Fibroblast of lung (primary cell): ENCODE measurements around the gene CCSER2. TPM values are rescaled to one million over a fixed set of nuclear protein-coding genes. Genes with fewer than 3 reads are reported as not detected.
"Not testable (repeated sequence)": the region's sequence is repeated elsewhere in the genome, so short reads cannot be mapped to it uniquely, and the experiment has no call there.

Experiments used
- DNase-seq, 2 donors: peaks; one replicate each; pipeline versions ENCODE4 v3.0.0 to v3.0.0-alpha.2; 2010; ENCODE audit warnings: low read depth in 2 of 2
- H2AFZ ChIP-seq: 2 replicates; pipeline ENCODE4 v1.5.1; 2012; ENCODE audit warnings: low read length, control low read depth, inconsistent platforms
- H3K27ac ChIP-seq: 2 replicates; pipeline ENCODE4 v1.5.1; 2011; ENCODE audit warnings: low read length, control low read depth; ENCODE audit not compliant: insufficient read depth
- H3K27me3 ChIP-seq: 2 replicates; pipeline ENCODE4 v1.5.1; 2011; ENCODE audit warnings: mild to moderate bottlenecking, low read length; ENCODE audit not compliant: control insufficient read depth, insufficient read depth
- H3K36me3 ChIP-seq: 2 replicates; pipeline ENCODE4 v1.5.1; 2011; ENCODE audit warnings: low read length; ENCODE audit not compliant: control insufficient read depth, insufficient read depth
- H3K4me1 ChIP-seq: 2 replicates; pipeline ENCODE4 v1.5.1; 2011; ENCODE audit warnings: low read length; ENCODE audit not compliant: control insufficient read depth, insufficient read depth; ENCODE audit errors: extremely low read depth
- H3K4me2 ChIP-seq: 2 replicates; pipeline ENCODE4 v1.5.1; 2011; ENCODE audit warnings: low read length, control low read depth; ENCODE audit not compliant: insufficient read depth; ENCODE audit errors: extremely low read depth
- H3K4me3 ChIP-seq, 4 experiments: fragments of 200-600 bp in 1 of 4; sonication (generic) in 1 of 4; replicated peaks in 1 of 4; 2 replicates each; pipeline ENCODE4 v1.5.1; 2011 to 2016; ENCODE audit warnings: low read length in 4 of 4, low read depth in 3 of 4, mild to moderate bottlenecking in 3 of 4, control low read depth in 2 of 4, inconsistent platforms in 1 of 4, mixed read lengths in 1 of 4; ENCODE audit not compliant: insufficient read depth in 1 of 4; ENCODE audit errors: control extremely low read depth in 1 of 4
- H3K79me2 ChIP-seq: 2 replicates; pipeline ENCODE4 v1.5.1; 2012; ENCODE audit warnings: mild to moderate bottlenecking, low read length, inconsistent platforms; ENCODE audit not compliant: control insufficient read depth, insufficient read depth
- H3K9ac ChIP-seq: 2 replicates; pipeline ENCODE4 v1.5.1; 2011; ENCODE audit warnings: mild to moderate bottlenecking, low read length, control low read depth; ENCODE audit not compliant: insufficient read depth
- H3K9me3 ChIP-seq: 2 replicates; pipeline ENCODE4 v1.5.1; 2012; ENCODE audit warnings: low read depth, low read length; ENCODE audit not compliant: control insufficient read depth, insufficient read depth
- H4K20me1 ChIP-seq: 2 replicates; pipeline ENCODE4 v1.5.1; 2011; ENCODE audit warnings: low read length; ENCODE audit not compliant: control insufficient read depth, insufficient read depth; ENCODE audit errors: extremely low read depth
- EZH2 ChIP-seq: IDR thresholded peaks from 2 replicates; pipeline ENCODE4 v1.5.1; 2012; ENCODE audit warnings: low read length, control low read depth, mild to moderate bottlenecking; ENCODE audit errors: missing control alignments
- polyA plus RNA-seq, 2 donors: library from polyadenylated mRNA; depleted of rRNA in 1 of 2; stranded (reverse) in 1 of 2; unstranded in 1 of 2; fragments of >200 nt; gene quantifications; 2 replicates each; pipeline ENCODE4 v1.2.1, GENCODE V29; 2011 to 2012; ENCODE audit warnings: missing spikeins in 1 of 2
- total RNA-seq: library from RNA; depleted of rRNA; stranded (reverse); fragments of >200 nt; gene quantifications from 2 replicates; pipeline ENCODE4 v1.2.1, GENCODE V29; 2014
- TF ChIP-seq, protein P1 (sequence below), 2 donors: IDR thresholded peaks in 1 of 2; conservative IDR thresholded peaks in 1 of 2; 1 replicate in 1 of 2; 2 replicates in 1 of 2; pipeline ENCODE4 v1.5.1; 2011 to 2012; ENCODE audit warnings: low read length in 2 of 2, control low read depth in 1 of 2, inconsistent platforms in 1 of 2, low read depth in 1 of 2, mild to moderate bottlenecking in 1 of 2

Gene CCSER2
- total and polyA plus RNA-seq, 2 donors (not counting 1 experiment from before 2014, with no cell fraction given), result 28.2 to 65.4 TPM

DNA sequence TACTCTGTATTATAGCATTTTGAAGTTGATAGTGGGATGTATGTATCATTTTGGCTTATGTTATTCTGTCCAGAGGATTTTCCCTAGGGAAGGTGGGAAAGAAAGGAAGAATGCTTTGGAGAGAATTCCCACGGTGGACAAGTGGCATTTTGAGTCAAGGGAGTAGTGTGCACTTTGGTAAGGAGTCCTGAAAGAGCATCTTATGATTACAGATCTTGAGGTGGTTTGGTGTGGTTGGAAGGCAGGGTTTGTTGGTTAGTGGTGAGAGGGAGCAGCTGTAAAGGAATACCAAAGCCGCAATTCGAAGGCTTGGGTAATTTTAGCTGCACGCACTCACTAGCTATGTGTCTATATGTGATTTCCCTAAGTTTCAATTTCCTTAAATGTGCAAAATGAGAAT, 16.1 kb downstream of the CCSER2 start:
- no peak overlapping the region for H3K4me3 ChIP-seq
- H3K4me2 ChIP-seq, result no peak overlapping the region
- no peak overlapping the region for H3K27ac ChIP-seq
- no peak overlapping the region for H2AFZ ChIP-seq
- no peak for TF ChIP-seq EZH2
- TF ChIP-seq, protein P1, sequence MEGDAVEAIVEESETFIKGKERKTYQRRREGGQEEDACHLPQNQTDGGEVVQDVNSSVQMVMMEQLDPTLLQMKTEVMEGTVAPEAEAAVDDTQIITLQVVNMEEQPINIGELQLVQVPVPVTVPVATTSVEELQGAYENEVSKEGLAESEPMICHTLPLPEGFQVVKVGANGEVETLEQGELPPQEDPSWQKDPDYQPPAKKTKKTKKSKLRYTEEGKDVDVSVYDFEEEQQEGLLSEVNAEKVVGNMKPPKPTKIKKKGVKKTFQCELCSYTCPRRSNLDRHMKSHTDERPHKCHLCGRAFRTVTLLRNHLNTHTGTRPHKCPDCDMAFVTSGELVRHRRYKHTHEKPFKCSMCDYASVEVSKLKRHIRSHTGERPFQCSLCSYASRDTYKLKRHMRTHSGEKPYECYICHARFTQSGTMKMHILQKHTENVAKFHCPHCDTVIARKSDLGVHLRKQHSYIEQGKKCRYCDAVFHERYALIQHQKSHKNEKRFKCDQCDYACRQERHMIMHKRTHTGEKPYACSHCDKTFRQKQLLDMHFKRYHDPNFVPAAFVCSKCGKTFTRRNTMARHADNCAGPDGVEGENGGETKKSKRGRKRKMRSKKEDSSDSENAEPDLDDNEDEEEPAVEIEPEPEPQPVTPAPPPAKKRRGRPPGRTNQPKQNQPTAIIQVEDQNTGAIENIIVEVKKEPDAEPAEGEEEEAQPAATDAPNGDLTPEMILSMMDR (conservative IDR thresholded peaks at IDR 0.05 in 1 of 2, IDR thresholded peaks at IDR 0.05 in 1 of 2; ENCODE audit: low read depth in 1 of 2, low read length in 2 of 2), result no peak
- no peaks in the 10 kb centered on the region for H3K36me3 ChIP-seq
- peaks cover 3% of the 10 kb centered on the region for H3K4me1 ChIP-seq
- no peaks in the 10 kb centered on the region for H3K9me3 ChIP-seq
- H3K79me2 ChIP-seq, result peaks cover 39% of the 10 kb centered on the region
- peaks cover 1% of the 10 kb centered on the region for H4K20me1 ChIP-seq
- H3K27me3 ChIP-seq, result no peaks in the 10 kb centered on the region
- no peak overlapping the region for H3K9ac ChIP-seq
- peak in 1 of 2 donors; percentile 13 for DNase-seq

DNA sequence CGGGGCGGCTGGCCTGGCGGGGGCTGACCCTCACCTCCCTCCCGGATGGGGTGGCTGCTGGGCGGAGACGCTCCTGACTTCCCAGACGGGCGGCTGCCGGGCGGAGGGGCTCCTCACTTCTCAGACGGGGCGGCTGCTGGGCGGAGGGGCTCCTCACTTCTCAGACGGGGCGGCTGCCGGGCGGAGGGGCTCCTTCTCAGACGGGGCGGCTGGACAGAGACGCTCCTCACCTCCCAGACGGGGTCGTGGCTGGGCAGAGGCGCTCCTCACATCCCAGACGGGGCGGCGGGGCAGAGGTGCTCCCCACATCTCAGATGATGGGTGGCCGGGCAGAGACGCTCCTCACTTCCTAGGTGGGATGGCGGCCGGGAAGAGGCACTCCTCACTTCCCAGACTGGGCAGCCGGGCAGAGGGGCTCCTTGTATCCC, 19.2 kb downstream of the CCSER2 start:
- peaks cover 43% of the 10 kb centered on the region for H3K79me2 ChIP-seq
- H3K27me3 ChIP-seq, H3K27ac ChIP-seq, DNase-seq, H2AFZ ChIP-seq, H3K36me3 ChIP-seq, H3K9me3 ChIP-seq, H3K4me2 ChIP-seq, H3K4me3 ChIP-seq, H3K4me1 ChIP-seq, H3K9ac ChIP-seq, H4K20me1 ChIP-seq: not testable (repeated sequence)

DNA sequence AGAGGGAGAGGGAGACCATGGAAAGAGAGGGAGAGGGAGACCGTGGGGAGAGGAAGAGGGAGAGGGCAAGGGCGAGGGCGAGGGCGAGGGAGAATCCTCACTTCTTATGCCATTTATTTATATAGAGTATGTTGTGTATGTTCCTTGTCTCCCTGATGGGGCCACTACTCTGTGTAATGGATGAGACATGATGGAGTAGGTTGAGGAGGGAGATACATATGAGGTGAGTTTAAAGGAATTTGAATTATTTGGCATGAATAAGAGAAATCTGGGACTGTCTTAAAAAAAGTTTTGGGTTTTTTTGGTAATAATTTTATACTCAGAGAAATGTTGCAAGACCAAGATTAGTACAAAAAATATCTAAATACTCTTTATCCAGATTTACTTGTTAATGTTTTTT, 20.1 kb downstream of the CCSER2 start:
- H3K4me1 ChIP-seq, result peaks cover 3% of the 10 kb centered on the region
- H3K27ac ChIP-seq, result peak overlapping the region; percentile 61
- DNase-seq, result peak in 1 of 2 donors; percentile 85
- H3K36me3 ChIP-seq, result peaks cover under 1% of the 10 kb centered on the region
- H4K20me1 ChIP-seq, result peaks cover 1% of the 10 kb centered on the region
- TF ChIP-seq, protein P1 (conservative IDR thresholded peaks at IDR 0.05 in 1 of 2, IDR thresholded peaks at IDR 0.05 in 1 of 2; ENCODE audit: low read depth in 1 of 2, low read length in 2 of 2), result no peak
- TF ChIP-seq EZH2, result no peak
- H3K27me3 ChIP-seq, result no peaks in the 10 kb centered on the region
- H3K4me3 ChIP-seq, result no peak overlapping the region
- H3K9ac ChIP-seq, result no peak overlapping the region
- no peak overlapping the region for H2AFZ ChIP-seq
- no peaks in the 10 kb centered on the region for H3K9me3 ChIP-seq
- H3K4me2 ChIP-seq, result peak overlapping the region; percentile 42
- peaks cover 47% of the 10 kb centered on the region for H3K79me2 ChIP-seq
